Large intestine (tissue), 3 donors: ENCODE measurements around the gene GALNTL6. TPM values are rescaled to one million over a fixed set of nuclear protein-coding genes. Genes with fewer than 3 reads are reported as not detected.

Experiments
- DNase-seq, 2 donors: peaks; one replicate each; pipeline versions ENCODE4 v3.0.0 to v3.0.0-alpha.2; 2013
- H3K27ac ChIP-seq: one replicate; pipeline ENCODE4 v1.5.1; 2013; ENCODE audit warnings: low read length
- H3K27me3 ChIP-seq: 2 replicates; pipeline ENCODE4 v1.6.1; 2013; ENCODE audit warnings: low read length; ENCODE audit not compliant: control insufficient read depth, insufficient read depth
- H3K36me3 ChIP-seq: 2 replicates; pipeline ENCODE4 v1.6.1; 2013; ENCODE audit warnings: low read length; ENCODE audit not compliant: control insufficient read depth, insufficient read depth
- H3K4me1 ChIP-seq: one replicate; pipeline ENCODE4 v1.6.1; 2013; ENCODE audit warnings: low read length; ENCODE audit not compliant: control insufficient read depth, insufficient read depth
- H3K4me3 ChIP-seq: one replicate; pipeline ENCODE4 v1.5.1; 2013; ENCODE audit warnings: low read length
- H3K9me3 ChIP-seq: one replicate; pipeline ENCODE4 v1.6.1; 2013; ENCODE audit warnings: mild to moderate bottlenecking, low read depth, low read length, moderate library complexity; ENCODE audit not compliant: control insufficient read depth
- WGBS: methylation state at CpG from one replicate; pipeline ENCODE4 v1.1.5; 2013; ENCODE audit warnings: low lambda C conversion rate; ENCODE audit not compliant: insufficient coverage; 5-methylcytosine and 5-hydroxymethylcytosine counted together
- polyA plus RNA-seq: library from polyadenylated mRNA; unstranded; fragments of 120-200 nt; gene quantifications from one replicate; pipeline ENCODE4 v1.2.1, GENCODE V29; 2013

The GALNTL6 gene
- polyA plus RNA-seq, 1 donor, result 0.84 TPM

- H3K36me3 ChIP-seq, result no peaks in the 10 kb centered on the region
- WGBS, result no CpG with 5 or more reads among the region's 1 CpG
- no peaks in the 10 kb centered on the region for H3K27me3 ChIP-seq
- no peak overlapping the region for H3K27ac ChIP-seq
- DNase-seq, result no peak
- H3K4me1 ChIP-seq, result no peaks in the 10 kb centered on the region
- no peaks in the 10 kb centered on the region for H3K9me3 ChIP-seq
- no peak overlapping the region for H3K4me3 ChIP-seq
Measured at GRCh38 chr4:172169871-172170270, 356.7 kb downstream of the GALNTL6 start.

- DNase-seq, result no peak
- WGBS, result no CpG with 5 or more reads among the region's 4 CpGs
- Histone ChIP-seq H3K4me1 (no peaks in the 10 kb centered on the region), H3K9me3 (no peaks in the 10 kb centered on the region), H3K36me3 (no peaks in the 10 kb centered on the region), H3K4me3 (no peak overlapping the region), H3K27ac (no peak overlapping the region), H3K27me3 (no peaks in the 10 kb centered on the region)
Measured at GRCh38 chr4:172173206-172173605, 360.0 kb downstream of the GALNTL6 start.

GRCh38 chr4:172177382-172177781 lies 364.2 kb downstream of the GALNTL6 start:
- no peak for DNase-seq
- no peaks in the 10 kb centered on the region for H3K9me3 ChIP-seq
- no peaks in the 10 kb centered on the region for H3K36me3 ChIP-seq
- no peak overlapping the region for H3K27ac ChIP-seq
- H3K27me3 ChIP-seq, result no peaks in the 10 kb centered on the region
- no peak overlapping the region for H3K4me3 ChIP-seq
- H3K4me1 ChIP-seq, result no peaks in the 10 kb centered on the region

- H3K9me3 ChIP-seq, result no peaks in the 10 kb centered on the region
- H3K4me3 ChIP-seq, result no peak overlapping the region
- 80% methylated on average over 1 of the region's 6 CpGs for WGBS
- H3K36me3 ChIP-seq, result no peaks in the 10 kb centered on the region
- DNase-seq, result no peak
- no peaks in the 10 kb centered on the region for H3K27me3 ChIP-seq
- no peaks in the 10 kb centered on the region for H3K4me1 ChIP-seq
- H3K27ac ChIP-seq, result no peak overlapping the region
Measured at GRCh38 chr4:172188248-172188988, 375.2 kb downstream of the GALNTL6 start.

GRCh38 chr4:172202480-172203076 lies 389.4 kb downstream of the GALNTL6 start:
- Histone ChIP-seq H3K27ac (no peak overlapping the region), H3K36me3 (no peaks in the 10 kb centered on the region), H3K4me1 (no peaks in the 10 kb centered on the region), H3K9me3 (no peaks in the 10 kb centered on the region), H3K4me3 (no peak overlapping the region), H3K27me3 (no peaks in the 10 kb centered on the region)
- DNase-seq, result no peak

- 93% methylated on average over 2 of the region's 3 CpGs for WGBS
- no peak overlapping the region for H3K27ac ChIP-seq
- H3K36me3 ChIP-seq, result no peaks in the 10 kb centered on the region
- no peaks in the 10 kb centered on the region for H3K4me1 ChIP-seq
- no peaks in the 10 kb centered on the region for H3K27me3 ChIP-seq
- H3K4me3 ChIP-seq, result no peak overlapping the region
- no peaks in the 10 kb centered on the region for H3K9me3 ChIP-seq
- no peak for DNase-seq
Measured at GRCh38 chr4:172207258-172207657, 394.1 kb downstream of the GALNTL6 start.

GRCh38 chr4:172207886-172208285 lies 394.7 kb downstream of the GALNTL6 start:
- no CpG with 5 or more reads among the region's 3 CpGs for WGBS
- H3K36me3 ChIP-seq, result no peaks in the 10 kb centered on the region
- no peaks in the 10 kb centered on the region for H3K27me3 ChIP-seq
- no peaks in the 10 kb centered on the region for H3K4me1 ChIP-seq
- H3K9me3 ChIP-seq, result no peaks in the 10 kb centered on the region
- no peak overlapping the region for H3K27ac ChIP-seq
- no peak overlapping the region for H3K4me3 ChIP-seq
- no peak for DNase-seq

- no peak for DNase-seq
- Histone ChIP-seq H3K4me3 (no peak overlapping the region), H3K4me1 (no peaks in the 10 kb centered on the region), H3K9me3 (no peaks in the 10 kb centered on the region), H3K36me3 (no peaks in the 10 kb centered on the region), H3K27me3 (no peaks in the 10 kb centered on the region), H3K27ac (no peak overlapping the region)
- no CpG with 5 or more reads among the region's 1 CpG for WGBS
Measured at GRCh38 chr4:172220679-172221078, 407.5 kb downstream of the GALNTL6 start.

GRCh38 chr4:172225457-172225856 lies 412.3 kb downstream of the GALNTL6 start:
- no peak for DNase-seq
- Histone ChIP-seq H3K4me1 (no peaks in the 10 kb centered on the region), H3K9me3 (no peaks in the 10 kb centered on the region), H3K36me3 (no peaks in the 10 kb centered on the region), H3K27me3 (no peaks in the 10 kb centered on the region), H3K4me3 (no peak overlapping the region), H3K27ac (no peak overlapping the region)
- 100% methylated on average over 1 of the region's 5 CpGs for WGBS

- no CpG with 5 or more reads among the region's 5 CpGs for WGBS
- H3K4me3 ChIP-seq, result no peak overlapping the region
- DNase-seq, result no peak
Measured at GRCh38 chr4:172232966-172233365, 419.8 kb downstream of the GALNTL6 start.

GRCh38 chr4:172243551-172243950 lies 430.3 kb downstream of the GALNTL6 start:
- Histone ChIP-seq H3K36me3 (no peaks in the 10 kb centered on the region), H3K27ac (no peak overlapping the region), H3K4me3 (no peak overlapping the region), H3K9me3 (no peaks in the 10 kb centered on the region), H3K4me1 (no peaks in the 10 kb centered on the region), H3K27me3 (no peaks in the 10 kb centered on the region)
- no peak for DNase-seq
- WGBS, result 80% methylated on average over 1 of the region's 4 CpGs

More at GRCh38 chr4:172232966-172233365, 419.8 kb downstream of the GALNTL6 start:
- no peaks in the 10 kb centered on the region for H3K9me3 ChIP-seq
- no peaks in the 10 kb centered on the region for H3K4me1 ChIP-seq
- H3K27ac ChIP-seq, result no peak overlapping the region
- H3K27me3 ChIP-seq, result no peaks in the 10 kb centered on the region
- H3K36me3 ChIP-seq, result no peaks in the 10 kb centered on the region
